G401.6 (cell line): ENCODE measurements around the gene CETN2.
"Not testable (repeated sequence)": the region's sequence is repeated elsewhere in the genome, so short reads cannot be mapped to it uniquely, and the experiment has no call there.

Experiments
- FAIRE-seq: peaks from 2 replicates; lab custom pipeline; 2012; peaks lifted over from hg19 to GRCh38; lab: Jason Lieb, UNC

The CETN2 gene

GRCh38 chrX:152830312-152831305 lies at the start of gene CETN2, which contains the start of gene NSDHL:
TSS of gene CETN2 (minus strand) at chrX:152830757. CDS start at chrX:152830710, 47 bp downstream.
TSS of gene NSDHL (plus strand) at chrX:152831063. CDS start at chrX:152846325, 15,262 bp downstream.
- peak; percentile 98 for FAIRE-seq

DNA sequence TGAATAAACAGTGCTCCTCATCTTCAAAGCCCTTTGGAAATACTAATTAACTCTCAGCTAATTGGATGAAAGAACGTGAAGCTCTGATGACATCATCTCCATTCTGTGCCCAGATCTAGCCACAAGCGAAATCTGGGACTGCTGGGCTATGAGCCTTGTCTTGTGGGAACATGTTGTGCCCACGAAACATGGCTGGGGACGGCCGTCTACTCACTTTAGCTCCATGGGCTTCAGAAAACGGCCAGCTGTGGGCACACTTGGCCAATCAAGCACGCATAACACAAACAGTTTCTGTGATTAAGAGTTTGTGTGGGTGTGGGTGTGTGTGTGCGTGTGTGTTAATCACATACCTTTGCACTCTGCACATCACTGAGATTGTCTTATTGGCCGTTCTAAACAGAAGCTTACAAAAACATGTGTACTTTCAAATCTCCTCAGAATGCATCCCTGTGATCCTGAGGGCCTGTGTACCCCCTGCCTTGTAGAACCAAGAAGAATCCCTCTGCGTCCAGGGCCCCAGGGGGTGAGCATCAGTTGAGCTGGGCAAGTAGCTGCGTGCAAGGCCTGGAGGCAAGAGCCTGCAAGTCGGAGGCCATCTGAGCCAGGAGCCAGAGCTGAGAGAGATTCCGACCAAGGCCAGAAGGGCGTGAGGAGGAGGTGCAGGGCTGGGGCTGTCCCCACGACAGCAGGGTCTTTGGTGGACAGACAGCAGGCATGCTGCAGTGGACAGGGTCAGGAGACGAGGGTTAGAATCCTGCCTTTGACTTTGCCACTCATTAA lies 48.6 kb upstream of the CETN2 start:
- no peak for FAIRE-seq

GRCh38 chrX:152876931-152877840 lies 46.6 kb upstream of the CETN2 start:
- no peak for FAIRE-seq

DNA sequence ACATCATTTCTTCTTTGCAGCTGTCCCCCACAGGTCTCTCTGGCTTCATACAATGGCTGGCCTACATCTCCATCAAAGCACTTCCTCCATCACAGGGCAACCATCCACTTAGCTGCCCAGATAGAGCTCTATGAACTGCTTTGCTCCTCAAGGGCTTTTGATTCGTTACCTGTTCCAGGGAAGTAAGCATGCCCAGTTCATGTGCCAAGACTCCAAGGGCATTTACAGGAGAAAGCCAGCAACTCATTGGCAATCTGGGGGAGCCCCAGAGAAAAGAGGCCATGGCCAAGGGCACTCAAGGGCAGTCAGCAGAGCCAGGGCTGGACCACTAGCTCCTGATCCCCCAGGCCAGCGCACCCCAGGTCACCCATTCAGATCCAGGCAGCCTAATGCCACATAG lies 42.8 kb upstream of the CETN2 start:
- no peak for FAIRE-seq

GRCh38 chrX:152872522-152872921 lies 42.0 kb upstream of the CETN2 start:
- no peak for FAIRE-seq

DNA sequence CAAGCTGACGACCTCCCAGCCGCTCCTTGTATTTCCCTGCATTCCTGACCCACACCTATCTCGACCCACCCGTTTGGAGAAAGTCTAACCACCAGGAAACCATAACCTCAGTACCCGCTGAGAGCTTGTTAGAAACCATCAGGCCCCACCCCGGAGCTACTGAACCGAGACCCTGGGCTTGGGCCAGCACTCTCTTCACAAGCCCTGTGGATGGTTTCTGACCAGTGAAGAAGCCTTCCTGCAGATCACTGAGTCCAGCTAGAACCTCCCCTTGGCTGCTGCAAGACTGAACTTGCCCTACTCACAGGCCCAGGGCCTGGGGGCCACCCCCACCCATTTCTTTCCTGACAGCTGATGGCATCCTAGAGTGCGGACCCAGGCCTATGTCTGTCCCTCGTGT lies 40.7 kb upstream of the CETN2 start:
- no peak for FAIRE-seq

GRCh38 chrX:152869972-152870371 lies 39.4 kb upstream of the CETN2 start:
- no peak for FAIRE-seq

DNA sequence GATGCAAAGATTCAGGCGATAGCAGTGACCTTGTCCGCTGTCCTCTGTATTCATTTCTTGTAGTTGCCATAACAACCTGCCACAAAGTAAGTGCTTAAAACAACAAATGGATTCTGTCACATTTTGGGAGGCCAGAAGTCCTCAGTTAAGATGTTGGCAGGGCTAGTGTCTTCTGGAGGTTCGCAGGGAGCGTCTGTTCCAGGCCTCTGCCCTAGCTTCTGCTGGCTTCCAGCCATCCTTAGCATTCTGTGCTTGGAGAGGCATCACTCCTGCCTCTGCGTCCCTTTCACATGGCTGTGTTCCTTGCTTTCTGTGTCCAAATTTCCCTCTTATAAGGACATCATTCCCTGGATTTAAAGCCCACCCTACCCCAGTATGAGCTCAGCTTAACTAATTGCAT lies 35.8 kb upstream of the CETN2 start:
- no peak for FAIRE-seq

- no peak for FAIRE-seq
Measured at GRCh38 chrX:152865232-152865920, 34.8 kb upstream of the CETN2 start.

DNA sequence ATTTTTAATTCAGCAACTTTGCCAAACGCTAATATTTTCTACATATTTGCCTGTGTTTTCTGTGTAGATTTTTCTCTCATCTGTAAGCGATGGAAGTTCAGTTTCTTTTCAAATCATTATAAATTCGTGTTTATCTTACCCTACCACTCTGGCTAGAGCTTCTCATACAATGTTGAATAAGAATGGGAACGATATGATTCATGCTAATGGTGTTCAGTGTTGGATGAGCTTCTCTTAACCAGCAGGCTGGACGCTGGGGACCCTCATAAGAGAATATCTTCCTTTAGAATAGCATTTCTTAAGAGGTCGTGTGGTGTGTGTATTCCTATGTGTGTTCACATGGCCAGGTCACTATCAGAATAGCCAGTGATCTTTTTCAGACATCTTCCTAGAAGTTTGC lies 31.3 kb upstream of the CETN2 start:
- FAIRE-seq = peak; percentile 58

GRCh38 chrX:152861116-152861515 lies 30.6 kb upstream of the CETN2 start:
- FAIRE-seq = no peak

- no peak for FAIRE-seq
Measured at GRCh38 chrX:152853986-152854385, 23.4 kb upstream of the CETN2 start.

- FAIRE-seq = no peak
Measured at GRCh38 chrX:152850465-152850864, 19.9 kb upstream of the CETN2 start.

DNA sequence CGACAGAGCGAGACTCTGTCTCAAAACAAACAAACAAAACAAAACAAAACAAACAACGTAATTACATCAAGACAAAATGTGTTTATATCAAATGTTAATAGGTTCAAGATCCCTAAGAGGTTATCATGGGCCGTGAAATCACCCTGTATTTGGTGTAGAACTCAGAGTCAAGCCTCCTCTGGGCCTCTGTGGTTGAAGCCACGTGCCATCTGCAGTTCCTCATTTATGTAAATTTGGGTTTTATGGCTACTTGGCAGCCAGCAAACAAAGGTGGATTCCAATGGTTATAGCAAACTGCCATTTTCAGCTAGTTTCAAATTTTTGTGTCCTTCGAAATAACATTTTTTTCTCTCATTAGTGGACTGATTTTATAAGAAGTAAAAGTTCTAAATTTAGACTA lies 16.7 kb upstream of the CETN2 start:
- FAIRE-seq = no peak

DNA sequence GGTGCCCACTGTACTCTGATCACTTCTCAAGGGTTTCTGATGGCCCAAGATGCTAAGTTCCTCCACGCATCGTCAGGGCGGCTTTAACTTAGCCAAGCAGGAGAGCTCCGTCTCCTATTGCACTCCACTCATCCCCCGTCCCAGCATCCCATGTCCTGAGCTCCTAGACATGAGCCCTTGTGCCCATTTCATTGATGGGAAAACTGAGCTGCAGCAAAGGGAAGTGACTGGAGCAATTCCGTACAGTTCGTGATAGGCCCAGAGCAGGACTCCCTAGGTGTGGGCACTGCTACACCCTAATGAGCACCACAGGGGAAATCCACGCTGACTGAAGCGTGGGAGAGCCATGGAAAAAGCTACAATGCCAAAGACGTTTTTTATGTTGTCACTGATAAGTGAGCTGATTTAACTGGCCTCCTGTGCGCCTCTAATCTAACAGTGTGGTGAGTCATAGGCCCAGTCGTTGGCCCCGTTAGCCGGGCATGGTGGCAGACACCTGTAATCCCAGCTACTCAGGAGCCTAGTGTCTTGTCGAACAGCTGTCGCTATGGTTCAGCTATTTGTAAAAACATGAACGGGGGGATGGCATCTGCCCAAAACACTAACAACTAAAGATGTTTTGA lies 15.2 kb upstream of the CETN2 start:
- FAIRE-seq = no peak

- FAIRE-seq = no peak
Measured at GRCh38 chrX:152844256-152844655, 13.7 kb upstream of the CETN2 start.

GRCh38 chrX:152843852-152844251 lies 13.3 kb upstream of the CETN2 start:
- no peak for FAIRE-seq

GRCh38 chrX:152842772-152843338 lies 12.3 kb upstream of the CETN2 start:
- FAIRE-seq = no peak

GRCh38 chrX:152835470-152835869 lies 4.9 kb upstream of the CETN2 start:
- FAIRE-seq = not testable (repeated sequence)

DNA sequence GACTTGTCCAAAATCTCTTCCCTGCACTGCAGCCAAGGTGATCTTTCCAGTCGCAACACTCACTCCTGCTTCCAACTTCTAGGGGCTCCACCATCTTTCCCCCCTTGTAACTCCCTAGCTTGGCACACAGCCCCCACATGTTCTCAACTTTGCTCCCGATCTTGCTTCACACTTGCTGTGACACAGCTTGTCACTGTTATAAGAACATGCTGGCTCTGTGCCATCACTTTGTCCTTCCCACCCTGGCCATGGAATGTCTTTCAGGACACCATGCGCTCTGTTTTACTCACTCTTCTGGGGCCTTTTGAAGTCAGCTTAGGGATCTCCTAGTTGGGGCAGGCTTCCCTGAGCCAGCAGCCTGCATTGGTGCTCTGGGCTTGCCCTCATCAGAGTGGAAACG lies 2.8 kb upstream of the CETN2 start:
- FAIRE-seq = no peak

DNA sequence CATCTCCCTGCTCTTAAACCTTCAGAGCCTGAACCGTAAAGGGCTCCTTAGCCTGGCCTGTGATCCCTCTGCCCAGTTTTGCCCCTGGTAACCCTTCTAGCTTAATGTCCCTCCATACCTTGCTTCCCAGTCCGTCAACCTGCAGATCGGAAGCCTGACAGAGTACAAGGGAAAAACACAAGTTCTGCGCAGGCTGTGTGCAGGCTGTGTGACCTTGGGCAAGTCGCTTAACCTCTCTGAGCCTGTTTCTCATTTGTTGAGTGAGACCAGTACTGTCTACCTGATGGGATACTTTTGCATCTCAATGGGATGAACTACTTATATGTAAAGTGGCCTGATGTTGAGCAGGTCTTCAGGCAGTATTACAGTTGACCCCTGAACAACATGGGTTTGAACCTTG lies 2.0 kb upstream of the CETN2 start:
- FAIRE-seq = no peak
